Fibroblast of the aortic adventitia (primary cell): ENCODE measurements around the gene DOCK3. TPM values are rescaled to one million over a fixed set of nuclear protein-coding genes. Genes with fewer than 3 reads are reported as not detected.
"Not testable (repeated sequence)": the region's sequence is repeated elsewhere in the genome, so short reads cannot be mapped to it uniquely, and the experiment has no call there.

Experiments used
- DNase-seq: peaks from one replicate; pipeline ENCODE4 v3.0.0-alpha.2; 2010; ENCODE audit warnings: low read depth
- H3K4me3 ChIP-seq: 2 replicates; pipeline ENCODE4 v1.5.1; 2011; ENCODE audit warnings: low read depth, mild to moderate bottlenecking, control low read depth, low read length, moderate library complexity
- total RNA-seq: library from RNA; depleted of rRNA; stranded (reverse); fragments of >200 nt; gene quantifications from 2 replicates; pipeline ENCODE4 v1.2.3, GENCODE V29; 2012; ENCODE audit warnings: low replicate concordance
- TF ChIP-seq, protein P1 (sequence below): IDR thresholded peaks from 2 replicates; pipeline ENCODE4 v1.5.1; 2011; ENCODE audit warnings: mild to moderate bottlenecking, low read length, control low read depth, inconsistent platforms; ENCODE audit not compliant: insufficient read depth

Gene DOCK3
- total RNA-seq, 1 donor, result 0.36 TPM

DNA sequence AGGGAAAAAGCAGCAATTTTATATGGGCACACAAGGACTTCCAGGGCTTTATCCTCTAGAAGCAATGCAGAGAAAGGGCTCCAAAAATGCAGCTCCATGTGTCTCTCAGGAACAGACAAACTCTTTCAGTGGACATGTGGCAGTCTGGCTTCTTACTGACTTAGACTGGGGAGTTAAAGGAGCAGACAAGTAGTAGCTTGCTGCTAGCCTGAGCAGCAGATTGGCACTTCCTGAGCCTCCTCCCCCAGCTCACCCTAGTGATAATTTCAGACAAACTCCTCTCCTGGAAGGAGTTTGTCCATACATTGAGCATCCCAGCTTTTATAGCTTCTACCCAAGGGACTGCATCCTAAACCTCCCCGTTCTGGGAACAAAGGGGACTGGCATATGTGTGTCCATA, 608.7 kb downstream of the DOCK3 start:
- TF ChIP-seq, protein P1, sequence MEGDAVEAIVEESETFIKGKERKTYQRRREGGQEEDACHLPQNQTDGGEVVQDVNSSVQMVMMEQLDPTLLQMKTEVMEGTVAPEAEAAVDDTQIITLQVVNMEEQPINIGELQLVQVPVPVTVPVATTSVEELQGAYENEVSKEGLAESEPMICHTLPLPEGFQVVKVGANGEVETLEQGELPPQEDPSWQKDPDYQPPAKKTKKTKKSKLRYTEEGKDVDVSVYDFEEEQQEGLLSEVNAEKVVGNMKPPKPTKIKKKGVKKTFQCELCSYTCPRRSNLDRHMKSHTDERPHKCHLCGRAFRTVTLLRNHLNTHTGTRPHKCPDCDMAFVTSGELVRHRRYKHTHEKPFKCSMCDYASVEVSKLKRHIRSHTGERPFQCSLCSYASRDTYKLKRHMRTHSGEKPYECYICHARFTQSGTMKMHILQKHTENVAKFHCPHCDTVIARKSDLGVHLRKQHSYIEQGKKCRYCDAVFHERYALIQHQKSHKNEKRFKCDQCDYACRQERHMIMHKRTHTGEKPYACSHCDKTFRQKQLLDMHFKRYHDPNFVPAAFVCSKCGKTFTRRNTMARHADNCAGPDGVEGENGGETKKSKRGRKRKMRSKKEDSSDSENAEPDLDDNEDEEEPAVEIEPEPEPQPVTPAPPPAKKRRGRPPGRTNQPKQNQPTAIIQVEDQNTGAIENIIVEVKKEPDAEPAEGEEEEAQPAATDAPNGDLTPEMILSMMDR, result no peak
- H3K4me3 ChIP-seq, result no peak overlapping the region
- no peak for DNase-seq

DNA sequence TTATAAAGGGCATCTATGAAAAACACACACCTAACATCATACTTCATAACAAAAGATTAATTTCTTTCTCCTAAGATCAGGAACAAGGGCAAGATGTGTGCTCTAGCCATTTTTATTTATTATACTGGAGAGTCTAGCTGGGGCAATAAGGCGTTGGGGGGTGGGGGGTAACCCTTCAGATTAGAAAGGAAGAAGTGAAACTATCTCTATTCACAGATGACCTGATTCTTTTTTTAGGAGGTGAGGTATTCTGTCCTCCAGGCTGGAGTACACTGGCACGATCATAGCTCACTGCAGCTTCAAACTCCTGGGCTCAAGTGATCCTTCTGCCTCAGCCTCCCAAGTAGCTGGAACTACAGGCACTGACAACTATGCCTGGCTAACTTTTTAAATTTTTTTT, 620.9 kb downstream of the DOCK3 start:
- H3K4me3 ChIP-seq, result no peak overlapping the region
- TF ChIP-seq, protein P1, result no peak
- DNase-seq, result no peak

- H3K4me3 ChIP-seq, result no peak overlapping the region
- no peak for DNase-seq
- TF ChIP-seq, protein P1, result no peak
These were observed 622.6 kb downstream of the DOCK3 start for GRCh38 chr3:51297333-51297732.

- DNase-seq, result no peak
- H3K4me3 ChIP-seq, result no peak overlapping the region
- TF ChIP-seq, protein P1, result no peak
These were observed 629.5 kb downstream of the DOCK3 start for GRCh38 chr3:51304230-51304629.

GRCh38 chr3:51306093-51306492, 631.4 kb downstream of the DOCK3 start:
- no peak overlapping the region for H3K4me3 ChIP-seq
- DNase-seq, result no peak
- TF ChIP-seq, protein P1, result no peak

DNA sequence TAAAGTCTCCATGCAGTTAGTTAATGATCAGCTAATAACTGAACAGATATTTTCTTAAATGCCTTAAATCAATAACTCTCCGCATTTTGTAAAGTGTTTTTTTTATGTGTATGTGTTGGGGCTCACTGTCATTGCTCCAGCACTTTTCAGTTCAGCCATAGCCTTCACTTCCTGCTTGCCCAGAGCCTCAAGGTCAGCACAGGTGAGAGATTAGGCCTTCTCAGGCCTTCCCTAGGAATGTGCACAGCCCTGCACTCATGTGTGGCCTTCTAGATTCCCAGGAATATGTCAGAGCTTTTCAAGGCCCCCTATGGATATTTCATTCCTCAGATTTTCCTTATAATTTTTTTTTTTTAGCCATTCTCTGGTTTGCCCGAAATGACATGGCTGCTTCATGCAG, 632.7 kb downstream of the DOCK3 start:
- H3K4me3 ChIP-seq, result no peak overlapping the region
- DNase-seq, result no peak
- TF ChIP-seq, protein P1, result no peak

- not testable (repeated sequence) for H3K4me3 ChIP-seq
These were observed 633.3 kb downstream of the DOCK3 start for GRCh38 chr3:51307945-51308607.

More at GRCh38 chr3:51307945-51308607, 633.3 kb downstream of the DOCK3 start:
- DNase-seq, result not testable (repeated sequence)
